Fibroblast of lung (primary cell): ENCODE results near the gene COX18. TPM values are rescaled to one million over a fixed set of nuclear protein-coding genes. Genes with fewer than 3 reads are reported as not detected.

Experiments
- DNase-seq, 2 donors: peaks; one replicate each; pipeline versions ENCODE4 v3.0.0 to v3.0.0-alpha.2; 2010; ENCODE audit warnings: low read depth in 2 of 2
- H2AFZ ChIP-seq: 2 replicates; pipeline ENCODE4 v1.5.1; 2012; ENCODE audit warnings: low read length, control low read depth, inconsistent platforms
- H3K27ac ChIP-seq: 2 replicates; pipeline ENCODE4 v1.5.1; 2011; ENCODE audit warnings: low read length, control low read depth; ENCODE audit not compliant: insufficient read depth
- H3K27me3 ChIP-seq: 2 replicates; pipeline ENCODE4 v1.5.1; 2011; ENCODE audit warnings: mild to moderate bottlenecking, low read length; ENCODE audit not compliant: control insufficient read depth, insufficient read depth
- H3K36me3 ChIP-seq: 2 replicates; pipeline ENCODE4 v1.5.1; 2011; ENCODE audit warnings: low read length; ENCODE audit not compliant: control insufficient read depth, insufficient read depth
- H3K4me1 ChIP-seq: 2 replicates; pipeline ENCODE4 v1.5.1; 2011; ENCODE audit warnings: low read length; ENCODE audit not compliant: control insufficient read depth, insufficient read depth; ENCODE audit errors: extremely low read depth
- H3K4me2 ChIP-seq: 2 replicates; pipeline ENCODE4 v1.5.1; 2011; ENCODE audit warnings: low read length, control low read depth; ENCODE audit not compliant: insufficient read depth; ENCODE audit errors: extremely low read depth
- H3K4me3 ChIP-seq, 4 experiments: fragments of 200-600 bp in 1 of 4; sonication (generic) in 1 of 4; replicated peaks in 1 of 4; 2 replicates each; pipeline ENCODE4 v1.5.1; 2011 to 2016; ENCODE audit warnings: low read length in 4 of 4, low read depth in 3 of 4, mild to moderate bottlenecking in 3 of 4, control low read depth in 2 of 4, inconsistent platforms in 1 of 4, mixed read lengths in 1 of 4; ENCODE audit not compliant: insufficient read depth in 1 of 4; ENCODE audit errors: control extremely low read depth in 1 of 4
- H3K79me2 ChIP-seq: 2 replicates; pipeline ENCODE4 v1.5.1; 2012; ENCODE audit warnings: mild to moderate bottlenecking, low read length, inconsistent platforms; ENCODE audit not compliant: control insufficient read depth, insufficient read depth
- H3K9ac ChIP-seq: 2 replicates; pipeline ENCODE4 v1.5.1; 2011; ENCODE audit warnings: mild to moderate bottlenecking, low read length, control low read depth; ENCODE audit not compliant: insufficient read depth
- H3K9me3 ChIP-seq: 2 replicates; pipeline ENCODE4 v1.5.1; 2012; ENCODE audit warnings: low read depth, low read length; ENCODE audit not compliant: control insufficient read depth, insufficient read depth
- H4K20me1 ChIP-seq: 2 replicates; pipeline ENCODE4 v1.5.1; 2011; ENCODE audit warnings: low read length; ENCODE audit not compliant: control insufficient read depth, insufficient read depth; ENCODE audit errors: extremely low read depth
- CTCF ChIP-seq, 2 donors: IDR thresholded peaks in 1 of 2; conservative IDR thresholded peaks in 1 of 2; 1 replicate in 1 of 2; 2 replicates in 1 of 2; pipeline ENCODE4 v1.5.1; 2011 to 2012; ENCODE audit warnings: low read length in 2 of 2, control low read depth in 1 of 2, inconsistent platforms in 1 of 2, low read depth in 1 of 2, mild to moderate bottlenecking in 1 of 2
- EZH2 ChIP-seq: IDR thresholded peaks from 2 replicates; pipeline ENCODE4 v1.5.1; 2012; ENCODE audit warnings: low read length, control low read depth, mild to moderate bottlenecking; ENCODE audit errors: missing control alignments
- polyA plus RNA-seq, 2 donors: library from polyadenylated mRNA; depleted of rRNA in 1 of 2; stranded (reverse) in 1 of 2; unstranded in 1 of 2; fragments of >200 nt; gene quantifications; 2 replicates each; pipeline ENCODE4 v1.2.1, GENCODE V29; 2011 to 2012; ENCODE audit warnings: missing spikeins in 1 of 2
- total RNA-seq: library from RNA; depleted of rRNA; stranded (reverse); fragments of >200 nt; gene quantifications from 2 replicates; pipeline ENCODE4 v1.2.1, GENCODE V29; 2014

COX18 gene
- total and polyA plus RNA-seq, 2 donors (not counting 1 experiment from before 2014, with no cell fraction given) = 15.8 to 27.9 TPM

- H3K4me3 ChIP-seq = no peak overlapping the region
- H3K36me3 ChIP-seq = peaks cover 7% of the 10 kb centered on the region
- H3K27ac ChIP-seq = no peak overlapping the region
- H3K4me1 ChIP-seq = no peaks in the 10 kb centered on the region
- H3K27me3 ChIP-seq = no peaks in the 10 kb centered on the region
- H2AFZ ChIP-seq = no peak overlapping the region
- TF ChIP-seq CTCF (conservative IDR thresholded peaks at IDR 0.05 in 1 of 2, IDR thresholded peaks at IDR 0.05 in 1 of 2; ENCODE audit: low read depth in 1 of 2, low read length in 2 of 2) (no peak), EZH2 (no peak)
- H3K9me3 ChIP-seq = no peaks in the 10 kb centered on the region
- peaks cover 6% of the 10 kb centered on the region for H3K79me2 ChIP-seq
- no peak for DNase-seq
- H4K20me1 ChIP-seq = no peaks in the 10 kb centered on the region
- no peak overlapping the region for H3K4me2 ChIP-seq
- H3K9ac ChIP-seq = no peak overlapping the region
Observed at GRCh38 chr4:73087871-73088270, 18.4 kb upstream of the COX18 start.

- H3K9ac ChIP-seq = no peak overlapping the region
- TF ChIP-seq EZH2 = no peak
- no peak for TF ChIP-seq CTCF (conservative IDR thresholded peaks at IDR 0.05 in 1 of 2, IDR thresholded peaks at IDR 0.05 in 1 of 2; ENCODE audit: low read depth in 1 of 2, low read length in 2 of 2)
- peak in 1 of 2 donors; percentile 6 for DNase-seq
- peaks cover 6% of the 10 kb centered on the region for H3K79me2 ChIP-seq
- H2AFZ ChIP-seq = no peak overlapping the region
- H4K20me1 ChIP-seq = no peaks in the 10 kb centered on the region
- no peak overlapping the region for H3K27ac ChIP-seq
- no peaks in the 10 kb centered on the region for H3K4me1 ChIP-seq
- no peaks in the 10 kb centered on the region for H3K9me3 ChIP-seq
- peak overlapping the region in 1 of 4 experiments; percentile 3 for H3K4me3 ChIP-seq
- peak overlapping the region; percentile 25 for H3K4me2 ChIP-seq
- peaks cover 4% of the 10 kb centered on the region for H3K36me3 ChIP-seq
- no peaks in the 10 kb centered on the region for H3K27me3 ChIP-seq
Observed at GRCh38 chr4:73086095-73086868, 16.8 kb upstream of the COX18 start.

- Histone ChIP-seq H4K20me1 (no peaks in the 10 kb centered on the region), H3K4me1 (no peaks in the 10 kb centered on the region), H3K4me2 (no peak overlapping the region), H2AFZ (no peak overlapping the region), H3K27ac (no peak overlapping the region), H3K9ac (no peak overlapping the region), H3K27me3 (no peaks in the 10 kb centered on the region), H3K79me2 (no peaks in the 10 kb centered on the region), H3K9me3 (no peaks in the 10 kb centered on the region), H3K36me3 (peaks cover 2% of the 10 kb centered on the region), H3K4me3 (no peak overlapping the region)
- DNase-seq = peak in 1 of 2 donors; percentile 32
- TF ChIP-seq CTCF (conservative IDR thresholded peaks at IDR 0.05 in 1 of 2, IDR thresholded peaks at IDR 0.05 in 1 of 2; ENCODE audit: low read depth in 1 of 2, low read length in 2 of 2) (no peak), EZH2 (no peak)
Observed at GRCh38 chr4:73080789-73081188, 11.3 kb upstream of the COX18 start.
